GM10248 (cell line): ENCODE results near the gene CMIP.

Experiments used
- CTCF ChIA-PET: fragments of 300-600 bp; sonication (Branson Sonifier 250); formaldehyde crosslinking; extraction: SDS; loops from one replicate; lab custom pipeline; 2021; ENCODE audit warnings: antibody characterized with exemption; lab: Yijun Ruan, JAX
- POLR2A ChIA-PET: fragments of 350-650 bp; sonication (Branson Sonifier 250); formaldehyde crosslinking; extraction: SDS; loops from one replicate; lab custom pipeline; 2020; ENCODE audit warnings: antibody characterized with exemption; lab: Yijun Ruan, JAX
- DNase-seq: peaks from one replicate; pipeline ENCODE4 v3.0.0; 2012; ENCODE audit errors: extremely low spot score
- CTCF ChIP-seq: IDR thresholded peaks from 2 replicates; pipeline ENCODE4 v1.5.1; 2012; ENCODE audit warnings: mild to moderate bottlenecking, low read depth; ENCODE audit errors: extremely low read depth, missing control alignments, control extremely low read depth

Gene CMIP

GRCh38 chr16:81499576-81500380, 55.2 kb downstream of the CMIP start:
- CTCF ChIA-PET = interaction anchor here (0.9 kb wide), 1 partner anchor 96 kb away, joined by 3 read pairs; no protein-coding TSS in a partner anchor
- no peak for DNase-seq
- POLR2A ChIA-PET = no interaction called here
- no peak for TF ChIP-seq CTCF

GRCh38 chr16:81500833-81501521, 56.4 kb downstream of the CMIP start:
- ChIA-PET CTCF (interaction anchor here (1.5 kb wide), 1 partner anchor 13 kb away, joined by 3 read pairs; no protein-coding TSS in a partner anchor), POLR2A (no interaction called here)
- TF ChIP-seq CTCF = no peak
- no peak for DNase-seq

GRCh38 chr16:81502396-81503070, 57.9 kb downstream of the CMIP start:
- no peak for TF ChIP-seq CTCF
- DNase-seq = no peak
- POLR2A ChIA-PET = no interaction called here
- CTCF ChIA-PET = interaction anchor here (1.3 kb wide), 1 partner anchor 12 kb away, joined by 3 read pairs; no protein-coding TSS in a partner anchor

- ChIA-PET POLR2A (no interaction called here), CTCF (interaction anchor here (0.8 to 1.5 kb wide), 3 partner anchors 11 to 24 kb away, joined by 3 to 4 read pairs (median 3); no protein-coding TSS in a partner anchor)
- DNase-seq = peak; percentile 83
- no peak for TF ChIP-seq CTCF
Observed at GRCh38 chr16:81505011-81505661, 60.5 kb downstream of the CMIP start.

GRCh38 chr16:81509404-81509803, 64.8 kb downstream of the CMIP start:
- DNase-seq = no peak
- no peak for TF ChIP-seq CTCF
- POLR2A ChIA-PET = no interaction called here
- CTCF ChIA-PET = interaction anchor here (1.6 kb wide), 1 partner anchor 14 kb away, joined by 3 read pairs; no protein-coding TSS in a partner anchor
